ENCODE data around the gene KLK2.

DNA sequence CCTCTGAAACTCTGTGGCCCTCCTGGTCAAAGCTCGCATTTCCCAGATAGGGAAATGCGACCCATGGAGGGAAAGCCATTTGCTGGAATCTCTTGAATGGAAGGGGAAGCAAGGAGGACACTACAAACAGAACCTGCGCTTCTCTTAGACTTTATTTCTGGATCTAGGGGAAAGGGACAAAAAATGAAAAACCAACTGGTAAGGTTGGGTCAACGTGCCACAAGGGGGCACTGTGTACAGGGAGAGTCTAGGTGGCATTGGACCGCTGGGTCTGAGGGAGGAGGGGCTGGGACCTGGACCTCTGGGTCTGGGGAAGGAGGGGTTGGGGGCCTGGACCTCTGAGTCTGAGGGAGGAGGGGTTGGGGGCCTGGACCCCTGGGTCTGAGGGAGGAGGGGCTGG lies 33.0 kb downstream of the KLK2 start:
- TF ChIP-seq CTCF (IDR thresholded peaks at IDR 0.05; ENCODE audit: low read depth, low read length) (peak; percentile 52), POLR2A (IDR thresholded peaks at IDR 0.05; ENCODE audit: extremely low read depth, insufficient read length) (no peak), MYC (IDR thresholded peaks at IDR 0.05; ENCODE audit: low read depth, low read length) (no peak)
- TF ChIP-seq, protein P1, sequence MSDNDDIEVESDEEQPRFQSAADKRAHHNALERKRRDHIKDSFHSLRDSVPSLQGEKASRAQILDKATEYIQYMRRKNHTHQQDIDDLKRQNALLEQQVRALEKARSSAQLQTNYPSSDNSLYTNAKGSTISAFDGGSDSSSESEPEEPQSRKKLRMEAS (IDR thresholded peaks at IDR 0.05; ENCODE audit: low read depth, low read length): no peak

Measured in NB4 (cell line).